Cardiac muscle cell (in vitro differentiated cells and primary cell): Measurements from ENCODE around the gene RSPRY1. TPM values are rescaled to one million over a fixed set of nuclear protein-coding genes. Genes with fewer than 3 reads are reported as not detected.

Experiments
- DNase-seq, 2 donors: peaks; one replicate each; pipeline versions ENCODE4 v3.0.0 to v3.0.0-alpha.2; 2010 to 2017; ENCODE audit warnings: low read depth in 1 of 2, low spot score in 1 of 2
- H3K27ac ChIP-seq: fragments of 200-600 bp; sonication (generic); 2 replicates; pipeline ENCODE4 v1.5.1; 2016
- H3K27me3 ChIP-seq: fragments of 200-600 bp; sonication (generic); 2 replicates; pipeline ENCODE4 v1.6.0; 2016; ENCODE audit warnings: control low read depth
- H3K36me3 ChIP-seq: fragments of 200-600 bp; sonication (generic); 2 replicates; pipeline ENCODE4 v1.5.1; 2016; ENCODE audit warnings: control low read depth
- H3K4me1 ChIP-seq: fragments of 200-600 bp; sonication (generic); 2 replicates; pipeline ENCODE4 v1.8.1; 2017; ENCODE audit warnings: low read depth, mild to moderate bottlenecking, mixed run types
- H3K4me3 ChIP-seq: fragments of 200-600 bp; sonication (generic); 2 replicates; pipeline ENCODE4 v1.5.1; 2016; ENCODE audit warnings: mild to moderate bottlenecking
- H3K9me3 ChIP-seq: fragments of 200-600 bp; sonication (generic); 2 replicates; pipeline ENCODE4 v1.5.1; 2017; ENCODE audit warnings: low read depth, mild to moderate bottlenecking, control low read depth
- CTCF ChIP-seq: IDR thresholded peaks from 2 replicates; pipeline ENCODE4 v1.5.1; 2012; ENCODE audit warnings: low read depth, mild to moderate bottlenecking, low read length
- polyA plus RNA-seq: library from polyadenylated mRNA; unstranded; fragments of >200 nt; fragmentation: Nextera tagmentation; extraction: Ambion mirVana; gene quantifications from 2 replicates; pipeline ENCODE4 v1.2.1, GENCODE V29; 2016
- total RNA-seq: library from RNA; depleted of rRNA; stranded (reverse); fragments of >200 nt; gene quantifications from 2 replicates; pipeline ENCODE4 v1.2.3, GENCODE V29; 2016

The RSPRY1 gene
- total and polyA plus RNA-seq, 2 experiments from 2014 or later: 30.3 to 33.2 TPM

GRCh38 chr16:57231821-57232350 is 45.8 kb downstream of the RSPRY1 start:
- TF ChIP-seq CTCF: no peak
- Histone ChIP-seq H3K4me3 (no peak overlapping the region), H3K36me3 (peaks cover 58% of the 10 kb centered on the region), H3K27me3 (no peaks in the 10 kb centered on the region), H3K27ac (no peak overlapping the region), H3K4me1 (no peaks in the 10 kb centered on the region), H3K9me3 (no peaks in the 10 kb centered on the region)
- peak in 1 of 2 donors; percentile 10 for DNase-seq

- no peak for TF ChIP-seq CTCF
- no peaks in the 10 kb centered on the region for H3K4me1 ChIP-seq
- H3K27ac ChIP-seq: no peak overlapping the region
- no peak overlapping the region for H3K4me3 ChIP-seq
- peaks cover 55% of the 10 kb centered on the region for H3K36me3 ChIP-seq
- no peaks in the 10 kb centered on the region for H3K27me3 ChIP-seq
- no peak for DNase-seq
- H3K9me3 ChIP-seq: no peaks in the 10 kb centered on the region
Measured at GRCh38 chr16:57233944-57234706, 48.0 kb downstream of the RSPRY1 start.

- TF ChIP-seq CTCF: no peak
- Histone ChIP-seq H3K36me3 (peaks cover 58% of the 10 kb centered on the region), H3K9me3 (no peaks in the 10 kb centered on the region), H3K4me3 (no peak overlapping the region), H3K4me1 (no peaks in the 10 kb centered on the region), H3K27me3 (no peaks in the 10 kb centered on the region), H3K27ac (no peak overlapping the region)
- DNase-seq: no peak
Measured at GRCh38 chr16:57234707-57235092, 48.6 kb downstream of the RSPRY1 start.

GRCh38 chr16:57235128-57236021 is 49.2 kb downstream of the RSPRY1 start:
- no peak overlapping the region for H3K4me3 ChIP-seq
- H3K9me3 ChIP-seq: no peaks in the 10 kb centered on the region
- DNase-seq: peak; percentile 11 to 43
- no peaks in the 10 kb centered on the region for H3K4me1 ChIP-seq
- no peaks in the 10 kb centered on the region for H3K27me3 ChIP-seq
- H3K36me3 ChIP-seq: peaks cover 58% of the 10 kb centered on the region
- no peak for TF ChIP-seq CTCF
- H3K27ac ChIP-seq: peak overlapping the region; percentile 30

- Histone ChIP-seq H3K27ac (peak overlapping the region; percentile 30), H3K36me3 (peaks cover 51% of the 10 kb centered on the region), H3K4me3 (no peak overlapping the region), H3K27me3 (no peaks in the 10 kb centered on the region), H3K9me3 (no peaks in the 10 kb centered on the region), H3K4me1 (no peaks in the 10 kb centered on the region)
- no peak for DNase-seq
- no peak for TF ChIP-seq CTCF
Measured at GRCh38 chr16:57236022-57236350, 49.9 kb downstream of the RSPRY1 start.
